Adrenal gland (tissue), 12 donors: ENCODE data around the gene VSTM2B. TPM values are rescaled to one million over a fixed set of nuclear protein-coding genes. Genes with fewer than 3 reads are reported as not detected.

Experiments used
- DNase-seq, 7 donors: peaks; one replicate each; pipeline ENCODE4 v3.0.0-alpha.2; 2019 to 2020
- H3K27ac ChIP-seq, 5 donors: fragments of 200-600 bp; sonication (generic) in 4 of 5; 1 replicate in 3 of 5; 2 replicates in 2 of 5; pipeline versions ENCODE4 v1.5.1 to v1.8.0; 2016 to 2020; ENCODE audit warnings: mild to moderate bottlenecking in 1 of 5
- H3K27me3 ChIP-seq: fragments of 200-600 bp; 2 replicates; pipeline ENCODE4 v1.8.0; 2021
- H3K36me3 ChIP-seq, 2 donors: fragments of 200-600 bp; replicated peaks in 1 of 2; 1 replicate in 1 of 2; 2 replicates in 1 of 2; pipeline versions ENCODE4 v1.5.1 to v1.8.0; 2018 to 2022
- H3K4me1 ChIP-seq, 2 donors: fragments of 200-600 bp; replicated peaks in 1 of 2; 1 replicate in 1 of 2; 2 replicates in 1 of 2; pipeline versions ENCODE4 v1.5.1 to v1.8.0; 2018 to 2021
- H3K4me3 ChIP-seq, 4 donors: fragments of 200-600 bp; sonication (generic) in 3 of 4; one replicate each; pipeline ENCODE4 v1.5.1; 2016 to 2018
- H3K9me3 ChIP-seq, 3 donors: fragments of 200-600 bp; sonication (generic) in 1 of 3; replicated peaks in 1 of 3; 1 replicate in 2 of 3; 2 replicates in 1 of 3; pipeline versions ENCODE4 v1.5.1 to v1.8.0; 2016 to 2021
- POLR2A ChIP-seq, 2 donors: fragments of 450-650 bp; IDR thresholded peaks; one replicate each; pipeline ENCODE4 v1.6.1; 2017; ENCODE audit warnings: antibody characterized with exemption in 2 of 2, mild to moderate bottlenecking in 2 of 2, moderate library complexity in 1 of 2
- WGBS, 4 donors: extraction: QIAGEN DNeasy Blood & Tissue Kit in 2 of 4; methylation state at CpG; one replicate each; pipeline versions ENCODE4 v1.1.5 to v1.1.7; 2013 to 2017; 5-methylcytosine and 5-hydroxymethylcytosine counted together
- intact Hi-C, 2 donors: fragments of 100-400 bp; cut with DNase I; formaldehyde crosslinking; loops; one replicate each; pipeline versions ENCODE4 v1.14.1 to v1.15.0; 2022 to 2023
- polyA plus RNA-seq, 3 donors: library from polyadenylated mRNA; stranded (reverse); fragments of 200-250 nt in 2 of 3; fragments of 350-450 nt in 1 of 3; fragmentation: Illumina TruSeq in 1 of 3; extraction: RNeasy Lipid Tissue Mini Kit (QIAGEN cat#74804) in 1 of 3; gene quantifications; one replicate each; pipeline ENCODE4 v1.2.3, GENCODE V29; 2013 to 2014
- total RNA-seq, 9 donors: library from RNA; depleted of rRNA in 4 of 9; stranded (reverse); fragments of >200 nt in 4 of 9; fragments of 120-200 nt in 1 of 9; fragmentation: NEBNext Ultra II Directional in 1 of 9; extraction: Animal tissue kit (Norgen Biotek cat#: 25700) in 1 of 9; gene quantifications; one replicate each; pipeline versions ENCODE4 v1.1.0 to v1.2.4, GENCODE V29; 2013 to 2023
- TF ChIP-seq, protein P1 (sequence below), 6 experiments: fragments of 450-650 bp in 4 of 6; fragments of 200-600 bp in 2 of 6; sonication (generic) in 1 of 6; IDR thresholded peaks; 1 replicate in 5 of 6; 2 replicates in 1 of 6; pipeline versions ENCODE4 v1.5.1 to v1.8.0; 2016 to 2021; ENCODE audit warnings: antibody characterized with exemption in 6 of 6, mild to moderate bottlenecking in 2 of 6, moderate library complexity in 1 of 6
- donor health status: healthy with polysubstance abuse.
- donor health status: Bipolar disorder and iron deficiency.
- donor health status: DM: yes; HTN: yes; CAD: no.
- donor health status: DM: no; HTN: no; CAD: no.
- donor health status: DM: no; HTN: no; CAD: no.
- donor health status: DM: yes; HTN: yes; CAD: no.

VSTM2B gene
- total and polyA plus RNA-seq, 12 donors = 0.09 to 1.3 (median 0.64) TPM; not detected in 8

DNA sequence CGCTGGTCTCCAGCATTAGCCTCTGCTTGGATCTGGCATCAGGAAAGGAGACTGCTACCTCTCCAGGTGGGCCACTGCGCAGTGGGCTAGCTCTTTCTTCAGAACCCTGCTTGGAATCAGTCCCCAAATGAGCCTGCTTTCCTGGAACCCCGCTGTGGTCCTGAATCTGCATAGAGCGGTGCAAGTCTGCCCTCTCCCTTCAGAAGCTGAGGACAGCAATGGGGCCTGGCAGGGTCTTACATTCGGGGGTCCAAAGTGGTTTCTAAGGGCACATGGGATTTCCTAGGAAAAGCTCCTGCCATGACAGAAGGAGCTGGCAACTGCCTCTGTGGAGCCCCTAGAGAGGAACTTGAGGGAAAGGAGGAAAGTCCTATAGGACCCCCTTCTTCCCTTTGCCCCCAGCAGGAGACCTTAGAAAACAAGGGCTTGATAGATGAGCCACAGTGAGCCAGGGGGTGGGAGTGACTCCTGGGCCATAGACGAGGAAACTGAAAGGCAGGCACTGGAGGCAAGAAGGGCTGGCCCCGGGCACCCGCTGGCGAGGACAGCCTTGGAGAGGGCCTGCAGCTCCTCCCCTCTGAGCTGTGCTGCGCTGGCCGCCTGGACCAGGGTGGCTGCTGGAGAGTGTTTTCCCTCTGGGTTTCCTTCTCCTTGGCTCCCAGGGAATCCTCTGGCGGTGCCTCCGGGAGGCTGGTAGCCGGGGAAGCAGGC, 1.4 kb upstream of the VSTM2B start:
- DNase-seq = no peak
- Histone ChIP-seq H3K36me3 (no peaks in the 10 kb centered on the region), H3K4me1 (peaks cover 0 to 7% of the 10 kb centered on the region in 2 donors), H3K9me3 (no peaks in the 10 kb centered on the region), H3K27me3 (peaks cover 68% of the 10 kb centered on the region), H3K4me3 (no peak overlapping the region), H3K27ac (no peak overlapping the region)
- intact Hi-C loops = no loop called here
- no peak for TF ChIP-seq POLR2A (IDR thresholded peaks at IDR 0.05)
- TF ChIP-seq, protein P1, sequence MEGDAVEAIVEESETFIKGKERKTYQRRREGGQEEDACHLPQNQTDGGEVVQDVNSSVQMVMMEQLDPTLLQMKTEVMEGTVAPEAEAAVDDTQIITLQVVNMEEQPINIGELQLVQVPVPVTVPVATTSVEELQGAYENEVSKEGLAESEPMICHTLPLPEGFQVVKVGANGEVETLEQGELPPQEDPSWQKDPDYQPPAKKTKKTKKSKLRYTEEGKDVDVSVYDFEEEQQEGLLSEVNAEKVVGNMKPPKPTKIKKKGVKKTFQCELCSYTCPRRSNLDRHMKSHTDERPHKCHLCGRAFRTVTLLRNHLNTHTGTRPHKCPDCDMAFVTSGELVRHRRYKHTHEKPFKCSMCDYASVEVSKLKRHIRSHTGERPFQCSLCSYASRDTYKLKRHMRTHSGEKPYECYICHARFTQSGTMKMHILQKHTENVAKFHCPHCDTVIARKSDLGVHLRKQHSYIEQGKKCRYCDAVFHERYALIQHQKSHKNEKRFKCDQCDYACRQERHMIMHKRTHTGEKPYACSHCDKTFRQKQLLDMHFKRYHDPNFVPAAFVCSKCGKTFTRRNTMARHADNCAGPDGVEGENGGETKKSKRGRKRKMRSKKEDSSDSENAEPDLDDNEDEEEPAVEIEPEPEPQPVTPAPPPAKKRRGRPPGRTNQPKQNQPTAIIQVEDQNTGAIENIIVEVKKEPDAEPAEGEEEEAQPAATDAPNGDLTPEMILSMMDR (IDR thresholded peaks at IDR 0.05) = no peak
- WGBS, 4 donors = 4 to 9% (median 7%) methylated on average over 10 to 14 of the region's 14 CpGs

- H3K27me3 ChIP-seq = peaks cover 76% of the 10 kb centered on the region
- no peak overlapping the region for H3K27ac ChIP-seq
- H3K9me3 ChIP-seq = no peaks in the 10 kb centered on the region
- H3K4me1 ChIP-seq = peaks cover 0 to 7% of the 10 kb centered on the region in 2 donors
- no peaks in the 10 kb centered on the region for H3K36me3 ChIP-seq
- TF ChIP-seq POLR2A (IDR thresholded peaks at IDR 0.05) = no peak
- TF ChIP-seq, protein P1 (IDR thresholded peaks at IDR 0.05) = no peak
- WGBS, 4 donors = 0 to 2% (median 1%) methylated on average over 5 to 80 of the region's 80 CpGs
- H3K4me3 ChIP-seq = no peak overlapping the region
- no peak for DNase-seq
- intact Hi-C loops = no loop called here
Observed at GRCh38 chr19:29524912-29525831, 622 bp upstream of the VSTM2B start.

- Histone ChIP-seq H3K9me3 (no peaks in the 10 kb centered on the region), H3K27ac (no peak overlapping the region), H3K27me3 (peaks cover 82% of the 10 kb centered on the region), H3K4me3 (no peak overlapping the region), H3K36me3 (no peaks in the 10 kb centered on the region), H3K4me1 (peaks cover 0 to 7% of the 10 kb centered on the region in 2 donors)
- WGBS, 4 donors = 1 to 3% (median 2%) methylated on average over 21 to 79 of the region's 79 CpGs
- intact Hi-C loops = no loop called here
- no peak for DNase-seq
- TF ChIP-seq POLR2A (IDR thresholded peaks at IDR 0.05) = no peak
- TF ChIP-seq, protein P1 (IDR thresholded peaks at IDR 0.05) = no peak
Observed at GRCh38 chr19:29526730-29527499, 1.1 kb downstream of the VSTM2B start.
